ENCODE measurements around the gene HADH. TPM values are rescaled to one million over a fixed set of nuclear protein-coding genes. Genes with fewer than 3 reads are reported as not detected.
"Not testable (repeated sequence)": the region's sequence is repeated elsewhere in the genome, so short reads cannot be mapped to it uniquely, and the experiment has no call there.

The HADH gene
- total RNA-seq, 2 experiments from 2014 or later: 31.2 to 78.7 TPM

DNA sequence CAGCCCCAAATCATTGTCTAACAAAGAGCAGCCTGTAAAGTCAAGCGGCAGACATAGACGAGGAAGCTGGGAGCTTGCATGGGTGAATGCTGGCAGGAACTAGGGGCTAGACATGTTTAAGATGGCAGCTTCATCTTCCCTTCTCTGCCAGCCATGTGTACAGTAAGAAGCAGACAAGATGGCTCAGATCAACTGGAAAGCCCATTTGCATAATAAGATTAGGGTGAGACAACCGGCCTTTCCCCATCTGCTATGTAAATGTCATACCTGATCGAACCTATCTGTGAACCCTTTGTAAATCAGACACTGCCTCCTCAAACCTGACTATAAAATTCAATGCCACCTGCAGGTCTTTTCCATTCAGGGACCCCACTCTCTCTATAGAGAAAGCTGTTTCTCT, 22.8 kb upstream of the HADH start:
- Histone ChIP-seq H3K9me2 (ENCODE audit: insufficient read depth, low read length) (no peaks in the 10 kb centered on the region; the same call in 1 of the 2 replicates), H3K4me3 (ENCODE audit: low read depth, low read length, poor library complexity, severe bottlenecking) (no peak overlapping the region), H3K9me3 (ENCODE audit: low read length) (no peaks in the 10 kb centered on the region), H4K20me1 (ENCODE audit: insufficient read depth, low read length) (no peaks in the 10 kb centered on the region), H3K79me2 (ENCODE audit: insufficient read depth, low read depth, low read length) (no peaks in the 10 kb centered on the region), H3K27ac (ENCODE audit: low read depth, low read length, poor library complexity, severe bottlenecking) (no peak overlapping the region), H3K36me3 (ENCODE audit: insufficient read depth, low read length) (no peaks in the 10 kb centered on the region), H2AFZ (ENCODE audit: low read length) (no peak overlapping the region), H3K4me2 (ENCODE audit: low read length) (no peak overlapping the region), H3K4me1 (ENCODE audit: insufficient read depth, low read length, poor library complexity, severe bottlenecking) (no peaks in the 10 kb centered on the region)
- ChIA-PET POLR2A (no interaction called here), CTCF (ENCODE audit: unreplicated experiment) (no interaction called here)
- intact Hi-C loops (cut with micrococcal nuclease; ENCODE audit: unreplicated experiment): no loop called here
- no peak for DNase-seq (ENCODE audit: low spot score)
- no TSS peak for BruUV-seq (replicated peaks)
- TF ChIP-seq, protein P1, sequence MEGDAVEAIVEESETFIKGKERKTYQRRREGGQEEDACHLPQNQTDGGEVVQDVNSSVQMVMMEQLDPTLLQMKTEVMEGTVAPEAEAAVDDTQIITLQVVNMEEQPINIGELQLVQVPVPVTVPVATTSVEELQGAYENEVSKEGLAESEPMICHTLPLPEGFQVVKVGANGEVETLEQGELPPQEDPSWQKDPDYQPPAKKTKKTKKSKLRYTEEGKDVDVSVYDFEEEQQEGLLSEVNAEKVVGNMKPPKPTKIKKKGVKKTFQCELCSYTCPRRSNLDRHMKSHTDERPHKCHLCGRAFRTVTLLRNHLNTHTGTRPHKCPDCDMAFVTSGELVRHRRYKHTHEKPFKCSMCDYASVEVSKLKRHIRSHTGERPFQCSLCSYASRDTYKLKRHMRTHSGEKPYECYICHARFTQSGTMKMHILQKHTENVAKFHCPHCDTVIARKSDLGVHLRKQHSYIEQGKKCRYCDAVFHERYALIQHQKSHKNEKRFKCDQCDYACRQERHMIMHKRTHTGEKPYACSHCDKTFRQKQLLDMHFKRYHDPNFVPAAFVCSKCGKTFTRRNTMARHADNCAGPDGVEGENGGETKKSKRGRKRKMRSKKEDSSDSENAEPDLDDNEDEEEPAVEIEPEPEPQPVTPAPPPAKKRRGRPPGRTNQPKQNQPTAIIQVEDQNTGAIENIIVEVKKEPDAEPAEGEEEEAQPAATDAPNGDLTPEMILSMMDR (conservative IDR thresholded peaks at IDR 0.05; ENCODE audit: low read length): no peak
- TF ChIP-seq EZH2phosphoT487 (IDR thresholded peaks at IDR 0.05; ENCODE audit: borderline replicate concordance, low read depth, low read length): no peak

DNA sequence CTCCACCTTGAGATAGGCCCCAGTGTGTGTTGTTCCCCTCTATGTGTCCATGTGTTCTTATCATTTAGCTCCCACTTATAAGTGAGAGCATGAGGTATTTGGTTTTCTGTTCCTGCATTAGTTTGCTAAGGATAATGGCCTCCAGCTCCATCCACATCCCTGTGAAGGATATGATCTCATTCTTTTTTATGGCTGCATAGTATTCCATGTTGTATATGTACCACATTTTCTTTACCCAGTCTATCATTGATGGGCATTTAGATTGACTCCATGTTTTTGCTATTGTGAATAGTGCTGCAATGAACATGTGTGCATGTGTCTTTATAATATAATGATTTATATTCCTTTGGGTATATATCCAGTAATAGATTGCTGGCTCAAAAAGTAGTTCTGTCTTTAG, 22.2 kb upstream of the HADH start:
- H3K79me2 ChIP-seq (ENCODE audit: insufficient read depth, low read depth, low read length); H4K20me1 ChIP-seq (ENCODE audit: insufficient read depth, low read length); H3K36me3 ChIP-seq (ENCODE audit: insufficient read depth, low read length); H3K9me3 ChIP-seq (ENCODE audit: low read length); intact Hi-C loops (cut with micrococcal nuclease; ENCODE audit: unreplicated experiment); H3K4me1 ChIP-seq (ENCODE audit: insufficient read depth, low read length, poor library complexity, severe bottlenecking); H3K4me2 ChIP-seq (ENCODE audit: low read length); H2AFZ ChIP-seq (ENCODE audit: low read length); POLR2A ChIA-PET; H3K4me3 ChIP-seq (ENCODE audit: low read depth, low read length, poor library complexity, severe bottlenecking); H3K27ac ChIP-seq (ENCODE audit: low read depth, low read length, poor library complexity, severe bottlenecking); DNase-seq (ENCODE audit: low spot score); H3K9me2 ChIP-seq (ENCODE audit: insufficient read depth, low read length); CTCF ChIA-PET (ENCODE audit: unreplicated experiment); BruUV-seq (replicated peaks): not testable (repeated sequence)

DNA sequence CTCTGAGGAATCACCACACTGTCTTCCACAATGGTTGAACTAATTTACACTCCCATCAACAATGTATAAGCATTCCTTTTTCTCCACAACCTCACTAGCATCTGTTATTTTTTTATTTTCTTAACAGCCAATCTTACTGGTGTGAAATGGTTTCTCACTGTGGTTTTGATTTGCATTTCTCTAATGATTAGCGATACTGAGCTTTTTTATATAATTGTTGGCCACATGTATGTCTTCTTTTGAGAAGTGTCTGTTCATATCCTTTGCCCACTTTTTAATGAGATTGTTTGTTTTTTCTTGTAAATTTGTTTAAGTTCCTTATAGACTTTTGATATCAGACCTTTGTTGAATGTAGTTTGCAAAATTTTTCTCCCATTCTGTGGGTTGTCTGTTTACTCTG, 21.8 kb upstream of the HADH start:
- H2AFZ ChIP-seq (ENCODE audit: low read length); H4K20me1 ChIP-seq (ENCODE audit: insufficient read depth, low read length); CTCF ChIA-PET (ENCODE audit: unreplicated experiment); DNase-seq (ENCODE audit: low spot score); intact Hi-C loops (cut with micrococcal nuclease; ENCODE audit: unreplicated experiment); H3K36me3 ChIP-seq (ENCODE audit: insufficient read depth, low read length); H3K4me2 ChIP-seq (ENCODE audit: low read length); H3K79me2 ChIP-seq (ENCODE audit: insufficient read depth, low read depth, low read length); H3K27ac ChIP-seq (ENCODE audit: low read depth, low read length, poor library complexity, severe bottlenecking); H3K9me2 ChIP-seq (ENCODE audit: insufficient read depth, low read length); H3K9me3 ChIP-seq (ENCODE audit: low read length); BruUV-seq (replicated peaks); POLR2A ChIA-PET; H3K4me3 ChIP-seq (ENCODE audit: low read depth, low read length, poor library complexity, severe bottlenecking); H3K4me1 ChIP-seq (ENCODE audit: insufficient read depth, low read length, poor library complexity, severe bottlenecking): not testable (repeated sequence)

DNA sequence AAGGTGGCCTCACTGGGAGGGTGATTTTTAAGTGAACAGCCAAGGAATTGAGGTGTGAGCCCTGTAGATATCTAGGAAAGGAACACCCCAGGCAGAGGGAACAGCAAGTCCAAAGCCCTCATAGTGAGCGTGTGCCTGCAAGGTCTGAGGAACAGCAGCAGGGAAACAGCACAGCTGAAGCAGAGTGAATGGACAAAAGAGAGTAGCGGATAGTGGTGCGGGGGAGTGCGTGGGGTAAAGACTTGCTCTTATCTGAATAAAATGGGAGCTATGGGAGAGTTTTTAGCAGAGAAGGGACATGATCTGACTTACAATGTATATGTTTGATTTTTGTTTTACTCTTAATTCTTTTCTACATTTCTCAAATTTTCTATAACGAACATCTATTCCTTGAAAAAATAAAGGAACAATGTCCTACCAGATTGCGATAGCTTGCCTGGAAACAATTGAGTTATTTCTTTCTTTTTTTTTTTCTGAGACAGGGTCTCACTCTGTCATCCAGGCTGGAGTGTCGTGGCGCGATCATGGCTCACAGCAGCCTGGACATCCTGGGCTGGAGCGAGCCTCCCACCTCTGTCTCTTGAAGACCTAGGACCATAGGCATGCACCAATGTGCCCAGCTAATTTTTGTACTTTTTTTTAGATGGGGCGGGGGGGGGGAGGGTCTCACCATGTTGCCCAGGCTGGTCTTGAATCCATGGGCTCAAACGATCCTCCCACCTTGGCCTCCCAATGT, 19.5 kb upstream of the HADH start:
- no peak overlapping the region for H2AFZ ChIP-seq (ENCODE audit: low read length)
- no peaks in the 10 kb centered on the region for H3K36me3 ChIP-seq (ENCODE audit: insufficient read depth, low read length)
- H3K4me1 ChIP-seq (ENCODE audit: insufficient read depth, low read length, poor library complexity, severe bottlenecking): no peaks in the 10 kb centered on the region
- no peak overlapping the region for H3K27ac ChIP-seq (ENCODE audit: low read depth, low read length, poor library complexity, severe bottlenecking)
- no peaks in the 10 kb centered on the region for H3K9me3 ChIP-seq (ENCODE audit: low read length)
- H3K4me3 ChIP-seq (ENCODE audit: low read depth, low read length, poor library complexity, severe bottlenecking): no peak overlapping the region
- H3K79me2 ChIP-seq (ENCODE audit: insufficient read depth, low read depth, low read length): no peaks in the 10 kb centered on the region
- H3K4me2 ChIP-seq (ENCODE audit: low read length): no peak overlapping the region
- DNase-seq (ENCODE audit: low spot score): no peak
- H4K20me1 ChIP-seq (ENCODE audit: insufficient read depth, low read length): no peaks in the 10 kb centered on the region
- TF ChIP-seq EZH2phosphoT487 (IDR thresholded peaks at IDR 0.05; ENCODE audit: borderline replicate concordance, low read depth, low read length): no peak
- TF ChIP-seq, protein P1 (conservative IDR thresholded peaks at IDR 0.05; ENCODE audit: low read length): no peak
- intact Hi-C loops (cut with micrococcal nuclease; ENCODE audit: unreplicated experiment): no loop called here
- BruUV-seq (replicated peaks): no TSS peak
- no peaks in the 10 kb centered on the region for H3K9me2 ChIP-seq (ENCODE audit: insufficient read depth, low read length)
- POLR2A ChIA-PET: interaction anchor here (0.6 to 1.4 kb wide), 3 partner anchors 24 to 1338 kb away, joined by 3 to 5 read pairs (median 3); no protein-coding TSS in a partner anchor
- CTCF ChIA-PET (ENCODE audit: unreplicated experiment): no interaction called here
